Neural progenitor cell (in vitro differentiated cells): Measurements from ENCODE around the gene TOGARAM2.

Experiments used
- CTCF ChIP-seq: fragments of 200-600 bp; sonication (generic); IDR thresholded peaks from 2 replicates; pipeline ENCODE4 v1.5.1; 2017; ENCODE audit warnings: antibody characterized with exemption, mild to moderate bottlenecking
- EZH2 ChIP-seq: fragments of 200-600 bp; sonication (generic); IDR thresholded peaks from 2 replicates; pipeline ENCODE4 v1.6.1; 2017; ENCODE audit warnings: antibody characterized with exemption, mild to moderate bottlenecking, moderate library complexity

DNA sequence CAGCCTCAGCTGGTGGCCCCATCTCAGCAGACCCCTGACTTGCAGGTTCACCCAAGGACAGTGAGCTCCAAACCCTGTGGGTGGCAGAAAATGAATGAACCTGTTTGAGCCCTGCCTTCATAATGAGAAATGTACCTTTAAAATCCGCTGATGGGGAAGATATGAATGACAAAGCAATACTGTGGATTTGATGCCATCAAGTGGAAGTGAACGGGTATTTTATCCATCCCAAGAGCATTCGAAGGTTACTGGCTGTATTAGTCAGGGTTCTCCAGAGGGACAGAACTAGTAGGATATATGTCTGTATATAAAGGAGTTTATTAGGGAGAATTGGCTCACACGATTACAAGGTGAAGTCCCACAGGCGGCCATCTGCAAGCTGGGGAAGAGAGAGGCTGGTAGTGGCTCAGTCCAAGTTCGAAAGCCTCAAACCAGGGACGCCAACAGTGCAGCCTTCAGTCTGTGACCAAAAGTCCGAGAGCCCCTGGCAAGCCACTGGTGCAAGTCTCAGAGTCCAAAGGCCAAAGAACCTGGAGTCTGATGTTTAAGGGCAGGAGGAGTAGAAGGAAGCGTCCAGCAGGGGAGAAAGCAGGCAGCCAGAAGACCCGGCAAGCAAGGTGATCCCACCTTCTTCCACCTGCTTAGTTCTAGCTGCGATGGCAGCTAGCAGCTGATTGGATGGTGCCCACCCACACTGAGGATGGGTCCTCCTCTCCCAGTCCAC is 32.1 kb downstream of the TOGARAM2 start:
- TF ChIP-seq CTCF = no peak
- no peak for TF ChIP-seq EZH2
